Measurements from ENCODE around the gene SYCP2. TPM values are rescaled to one million over a fixed set of nuclear protein-coding genes. Genes with fewer than 3 reads are reported as not detected.

SYCP2 gene
- total RNA-seq, 1 experiment from 2014 or later: 0.70 TPM

DNA sequence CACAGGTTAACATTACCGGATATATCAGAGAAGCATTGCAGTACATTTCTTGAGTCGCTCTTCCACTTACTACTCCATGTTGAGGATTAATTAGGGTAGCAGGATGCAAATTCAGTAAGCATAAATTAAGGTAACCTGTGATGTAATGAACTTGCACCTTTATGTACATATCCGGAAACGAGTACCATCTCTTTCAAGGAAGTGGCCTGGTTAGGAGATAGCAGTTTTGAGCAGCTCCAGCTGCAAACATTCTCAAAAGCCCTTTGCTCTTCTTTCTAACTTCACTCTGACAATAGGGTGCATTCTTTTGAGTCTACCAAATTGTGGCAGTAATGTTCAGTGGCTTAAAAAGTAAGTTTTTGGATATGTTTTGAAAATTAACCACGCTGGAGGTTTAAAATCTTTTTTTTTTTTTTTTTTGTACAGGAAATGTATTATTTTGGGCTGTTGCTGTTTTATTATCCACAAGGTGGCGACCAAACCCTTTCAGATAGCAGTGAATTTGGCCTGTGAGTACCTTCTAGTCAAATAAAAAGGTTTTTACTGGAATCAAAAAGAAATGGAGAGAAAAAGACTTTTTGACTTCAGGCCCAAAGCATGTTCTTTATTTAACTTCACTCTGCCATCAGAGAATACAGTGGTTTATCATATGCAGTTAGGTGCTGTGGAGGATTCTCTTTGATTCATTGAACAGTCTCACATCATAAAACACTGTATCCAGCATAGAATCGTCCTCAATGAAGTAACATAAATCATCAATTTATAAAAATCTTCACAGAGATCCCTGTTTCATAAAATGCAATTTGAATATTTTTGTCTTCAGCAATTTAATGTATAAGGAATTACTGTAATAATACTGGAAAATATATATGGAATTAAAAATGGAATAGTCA is 15.6 kb upstream of the SYCP2 start:
- Histone ChIP-seq H2AFZ (ENCODE audit: low read length) (no peak overlapping the region), H2BK20ac (ENCODE audit: low read depth, low read length, poor library complexity, severe bottlenecking) (peak overlapping the region; percentile 26), H2BK12ac (ENCODE audit: insufficient read length, low read depth, low read length) (no peak overlapping the region), H3K27ac (ENCODE audit: insufficient read length, low read depth, low read length) (no peak overlapping the region), H2BK5ac (ENCODE audit: insufficient read length, low read length) (no peak overlapping the region), H4K5ac (ENCODE audit: insufficient read length, low read depth, low read length) (no peak overlapping the region), H2BK15ac (ENCODE audit: low read depth, low read length) (no peak overlapping the region), H3K9me3 (ENCODE audit: control insufficient read depth, low read depth, low read length) (no peaks in the 10 kb centered on the region), H4K91ac (ENCODE audit: insufficient read length, low read depth, low read length) (no peak overlapping the region), H3K56ac (ENCODE audit: insufficient read length, low read depth, low read length) (no peak overlapping the region), H2BK120ac (ENCODE audit: low read depth, low read length, poor library complexity, severe bottlenecking) (no peak overlapping the region), H3K14ac (ENCODE audit: insufficient read depth, low read length) (no peak overlapping the region), H3K4ac (ENCODE audit: low read depth, low read length) (no peak overlapping the region), H3K4me1 (ENCODE audit: insufficient read depth, low read length) (no peaks in the 10 kb centered on the region), H4K8ac (replicated peaks; ENCODE audit: insufficient read length, low read depth, low read length) (no peak overlapping the region), H3K18ac (ENCODE audit: insufficient read length, low read depth, low read length) (no peak overlapping the region), H3K27me3 (ENCODE audit: insufficient read depth, low read length) (no peaks in the 10 kb centered on the region), H3T11ph (ENCODE audit: low read length) (no peak overlapping the region), H3K9ac (ENCODE audit: extremely low read depth, insufficient read length, low read length) (no peak overlapping the region), H3K79me2 (ENCODE audit: insufficient read depth, low read length) (no peaks in the 10 kb centered on the region), H2AK5ac (ENCODE audit: insufficient read length, low read length) (no peak overlapping the region), H4K20me1 (ENCODE audit: control insufficient read depth, insufficient read depth, insufficient read length) (no peaks in the 10 kb centered on the region), H3K23ac (ENCODE audit: insufficient read length, low read depth, low read length) (no peak overlapping the region), H3K79me1 (ENCODE audit: insufficient read depth, low read depth, low read length, poor library complexity, severe bottlenecking) (no peaks in the 10 kb centered on the region), H3K23me2 (ENCODE audit: insufficient read length, low read depth, low read length, poor library complexity, severe bottlenecking) (no peaks in the 10 kb centered on the region), H3K4me2 (ENCODE audit: insufficient read depth, insufficient read length, low read length) (no peak overlapping the region)
- Mint-ChIP-seq H3K4me3 (no peak overlapping the region), H3K27ac (no peak overlapping the region), H3K4me1 (peaks cover 11 to 15% of the 10 kb centered on the region in 2 experiments), H3K27me3 (ENCODE audit: low read depth) (no peaks in the 10 kb centered on the region), H3K9me3 (no peaks in the 10 kb centered on the region; a peak in 1 of 5 replicates), H3K36me3 (ENCODE audit: insufficient read depth in 1 of 3, low read depth in 3 of 3) (peaks cover 5 to 8% (median 8%) of the 10 kb centered on the region in 3 experiments; a peak in 5 of 7 replicates)
- TF ChIP-seq, protein P1, sequence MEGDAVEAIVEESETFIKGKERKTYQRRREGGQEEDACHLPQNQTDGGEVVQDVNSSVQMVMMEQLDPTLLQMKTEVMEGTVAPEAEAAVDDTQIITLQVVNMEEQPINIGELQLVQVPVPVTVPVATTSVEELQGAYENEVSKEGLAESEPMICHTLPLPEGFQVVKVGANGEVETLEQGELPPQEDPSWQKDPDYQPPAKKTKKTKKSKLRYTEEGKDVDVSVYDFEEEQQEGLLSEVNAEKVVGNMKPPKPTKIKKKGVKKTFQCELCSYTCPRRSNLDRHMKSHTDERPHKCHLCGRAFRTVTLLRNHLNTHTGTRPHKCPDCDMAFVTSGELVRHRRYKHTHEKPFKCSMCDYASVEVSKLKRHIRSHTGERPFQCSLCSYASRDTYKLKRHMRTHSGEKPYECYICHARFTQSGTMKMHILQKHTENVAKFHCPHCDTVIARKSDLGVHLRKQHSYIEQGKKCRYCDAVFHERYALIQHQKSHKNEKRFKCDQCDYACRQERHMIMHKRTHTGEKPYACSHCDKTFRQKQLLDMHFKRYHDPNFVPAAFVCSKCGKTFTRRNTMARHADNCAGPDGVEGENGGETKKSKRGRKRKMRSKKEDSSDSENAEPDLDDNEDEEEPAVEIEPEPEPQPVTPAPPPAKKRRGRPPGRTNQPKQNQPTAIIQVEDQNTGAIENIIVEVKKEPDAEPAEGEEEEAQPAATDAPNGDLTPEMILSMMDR (conservative IDR thresholded peaks at IDR 0.05): peak; percentile 78
- DNase-seq: no peak
- WGBS (ENCODE audit: extremely low coverage, insufficient read length, low lambda C conversion rate): no CpG with 5 or more reads among the region's 7 CpGs

Measured in H9 (cell line).